HG03558 (cell line): Measurements from ENCODE around the gene MAN2B2.

Source experiments
- ATAC-seq: cut with Tn5 transposase; IDR thresholded peaks from one replicate; pipeline ENCODE4 v1.9.1; 2021; ENCODE audit warnings: moderate number of reproducible peaks; ENCODE audit not compliant: unreplicated experiment; ENCODE audit errors: extremely low read depth

Gene MAN2B2

GRCh38 chr4:6565691-6566390 lies 9.1 kb upstream of the MAN2B2 start:
- ATAC-seq = no peak

GRCh38 chr4:6566391-6567190 lies 8.4 kb upstream of the MAN2B2 start:
- no peak for ATAC-seq

DNA sequence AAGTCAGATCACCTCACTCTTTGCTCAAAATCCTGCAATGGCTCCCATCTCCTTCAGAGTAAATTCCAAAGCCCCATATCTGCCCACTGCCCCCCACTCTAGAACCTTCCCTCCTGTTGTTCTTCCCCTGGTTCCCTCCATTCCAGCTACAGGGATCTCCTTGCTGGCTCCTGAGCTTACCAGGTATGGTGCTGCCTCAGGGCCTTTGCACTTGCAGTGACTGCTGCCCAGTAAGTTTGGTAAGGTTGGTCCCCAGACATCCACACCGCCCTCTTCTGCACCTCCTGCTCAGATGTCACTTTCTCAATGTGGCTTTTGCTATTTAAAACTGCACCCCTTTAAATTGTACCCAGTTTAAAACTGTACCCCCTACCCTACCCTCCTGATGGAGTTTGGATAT lies 7.8 kb upstream of the MAN2B2 start:
- ATAC-seq = no peak

GRCh38 chr4:6568148-6568547 lies 6.8 kb upstream of the MAN2B2 start:
- ATAC-seq = no peak

DNA sequence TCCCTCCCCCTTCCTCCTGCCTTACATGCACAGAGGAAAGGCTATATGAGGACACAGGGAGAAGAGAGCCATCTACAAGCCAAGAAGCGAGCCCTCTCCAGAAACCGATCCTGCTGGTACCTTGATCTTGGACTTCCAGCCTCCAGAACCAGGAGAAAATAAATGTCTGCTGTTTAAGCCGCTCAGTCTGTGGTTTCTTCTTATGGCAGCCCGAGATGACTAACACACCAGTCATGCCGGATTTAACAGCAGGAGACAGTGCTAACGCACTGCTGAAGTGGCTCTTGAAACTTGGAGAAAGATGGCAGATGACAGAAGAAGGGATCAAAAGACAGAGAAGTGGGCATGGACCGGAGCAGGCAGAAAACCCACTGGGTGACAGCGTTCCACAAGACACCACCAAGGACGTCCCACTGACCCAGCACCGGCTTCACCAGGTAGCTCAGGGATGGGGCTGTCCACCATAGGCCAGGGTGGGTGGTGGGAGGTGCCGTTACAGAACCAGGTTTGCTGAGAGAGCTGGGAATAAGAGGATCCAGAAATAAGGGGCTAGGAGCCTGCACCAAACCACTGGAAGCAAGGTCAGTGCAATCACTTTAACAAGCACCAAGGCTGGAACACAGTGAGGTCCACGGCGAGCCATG lies 6.2 kb upstream of the MAN2B2 start:
- no peak for ATAC-seq

- no peak for ATAC-seq
Measured at GRCh38 chr4:6571608-6572007, 3.4 kb upstream of the MAN2B2 start.

- ATAC-seq = no peak
Measured at GRCh38 chr4:6573551-6573950, 1.4 kb upstream of the MAN2B2 start.

- no peak for ATAC-seq
Measured at GRCh38 chr4:6573986-6574746, 823 bp upstream of the MAN2B2 start.

GRCh38 chr4:6575503-6576240 lies 683 bp downstream of the MAN2B2 start:
- ATAC-seq = no peak

DNA sequence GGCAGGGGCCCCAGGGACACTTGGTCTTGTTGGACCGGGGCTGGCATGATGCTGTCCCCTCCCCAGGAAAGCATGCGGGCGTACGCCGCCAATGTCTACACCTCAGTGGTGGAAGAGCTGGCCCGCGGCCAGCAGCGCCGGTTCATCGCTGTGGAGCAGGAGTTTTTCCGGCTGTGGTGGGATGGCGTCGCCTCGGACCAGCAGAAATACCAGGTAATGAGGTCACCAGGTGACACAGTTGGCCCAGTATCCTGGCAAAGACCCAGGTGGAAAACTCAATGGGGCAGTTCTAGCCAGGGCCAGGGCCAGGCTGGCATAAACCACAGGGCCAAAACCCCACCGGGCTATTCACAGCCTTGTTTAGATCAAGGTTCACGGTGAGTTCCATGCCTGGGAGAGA lies 1.5 kb downstream of the MAN2B2 start:
- ATAC-seq = no peak

DNA sequence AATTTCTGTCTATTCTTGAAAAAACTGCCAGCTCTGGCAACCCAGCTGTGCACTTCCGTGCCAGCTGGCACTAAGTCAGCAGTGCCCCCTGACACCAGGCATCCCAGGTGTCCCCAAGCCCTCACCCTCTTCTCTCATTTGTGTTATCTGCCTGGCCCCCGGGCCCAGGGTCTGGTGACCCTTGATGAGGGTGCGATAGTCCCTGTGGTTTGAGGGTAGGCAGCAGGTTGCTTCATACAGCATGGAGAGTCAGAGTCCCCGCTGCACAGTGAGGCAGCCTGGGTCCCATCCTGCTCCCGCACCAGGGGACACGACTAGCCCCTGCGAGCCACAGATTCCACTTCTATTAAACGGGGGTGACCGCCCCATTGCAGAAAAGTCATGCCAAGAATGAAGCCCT lies 1.9 kb downstream of the MAN2B2 start:
- no peak for ATAC-seq

DNA sequence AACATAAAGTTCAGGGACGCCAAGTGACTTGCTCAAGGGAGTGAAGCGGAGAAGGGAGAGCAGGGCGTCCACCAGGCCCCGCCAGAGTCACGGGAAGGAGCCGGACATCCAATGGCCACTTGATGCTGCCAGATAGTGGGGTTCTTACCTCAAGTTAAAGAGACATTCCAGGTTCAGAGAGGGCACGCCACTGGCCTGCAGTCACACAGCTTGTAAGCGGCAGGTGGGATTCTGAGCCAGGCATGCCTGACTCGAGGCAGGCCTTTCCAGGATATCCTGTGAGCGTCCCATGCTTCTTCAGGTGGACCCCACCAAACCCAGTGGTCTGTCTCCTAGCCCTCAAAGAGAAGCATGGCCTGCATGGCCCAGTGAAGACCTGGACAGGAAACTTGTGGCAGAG lies 2.4 kb downstream of the MAN2B2 start:
- no peak for ATAC-seq

- no peak for ATAC-seq
Measured at GRCh38 chr4:6578221-6578620, 3.2 kb downstream of the MAN2B2 start.

- no peak for ATAC-seq
Measured at GRCh38 chr4:6580353-6580752, 5.4 kb downstream of the MAN2B2 start.

DNA sequence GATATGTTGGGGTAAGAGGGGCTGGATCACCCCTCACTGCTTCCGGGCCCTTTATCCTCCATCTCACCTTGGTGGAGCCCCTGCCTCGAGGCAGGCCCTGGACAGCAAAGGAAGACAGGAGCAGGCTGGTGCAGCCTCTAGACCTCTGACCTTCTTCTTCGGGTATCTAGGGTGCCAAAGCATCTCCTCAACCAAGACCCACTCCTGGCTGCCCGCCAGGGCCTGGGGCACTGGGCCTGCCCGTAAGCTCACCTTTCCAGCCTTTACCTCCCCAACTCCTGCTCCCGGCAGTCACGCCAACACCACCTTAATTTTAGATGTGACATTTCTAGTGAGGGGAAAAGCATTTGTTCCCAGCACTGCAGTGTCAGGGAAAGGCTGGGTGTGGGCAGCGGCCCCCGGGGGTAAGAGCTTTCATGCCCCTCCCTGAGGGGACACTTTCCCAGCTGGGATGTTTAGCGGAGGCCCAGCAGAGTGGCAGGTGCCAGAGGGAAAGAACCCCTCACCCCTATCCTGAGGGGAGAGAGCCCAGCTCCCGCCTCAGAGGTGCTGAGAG lies 6.7 kb downstream of the MAN2B2 start:
- no peak for ATAC-seq

DNA sequence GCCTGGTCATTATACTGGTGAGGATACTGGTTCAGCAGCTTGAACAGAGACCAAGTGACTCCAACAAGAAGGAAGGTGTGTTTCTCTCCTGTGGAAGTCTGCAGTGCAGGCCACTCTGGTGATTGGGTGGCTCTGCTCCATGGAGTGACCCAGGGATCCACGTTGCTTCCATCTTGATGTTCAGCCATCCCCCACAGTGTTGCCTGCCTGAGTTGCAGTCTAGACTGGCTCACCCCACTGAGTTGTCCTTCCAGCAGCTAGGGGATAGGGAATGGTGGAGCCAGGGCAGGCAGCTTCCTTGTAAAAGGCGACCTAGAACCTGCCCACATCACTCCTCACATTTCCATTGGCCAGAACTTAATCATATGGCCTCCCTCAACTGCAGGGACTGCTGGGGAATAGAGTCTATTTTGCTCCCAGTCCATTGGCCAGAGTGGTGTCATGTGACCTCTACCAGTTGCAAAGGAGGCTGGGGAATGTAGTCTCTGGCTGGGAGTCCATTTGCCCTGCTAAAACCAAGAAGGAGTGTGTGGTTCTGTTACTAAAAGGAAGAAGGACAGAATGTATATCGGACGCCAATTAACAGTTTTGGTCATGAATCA lies 8.0 kb downstream of the MAN2B2 start:
- ATAC-seq = no peak

DNA sequence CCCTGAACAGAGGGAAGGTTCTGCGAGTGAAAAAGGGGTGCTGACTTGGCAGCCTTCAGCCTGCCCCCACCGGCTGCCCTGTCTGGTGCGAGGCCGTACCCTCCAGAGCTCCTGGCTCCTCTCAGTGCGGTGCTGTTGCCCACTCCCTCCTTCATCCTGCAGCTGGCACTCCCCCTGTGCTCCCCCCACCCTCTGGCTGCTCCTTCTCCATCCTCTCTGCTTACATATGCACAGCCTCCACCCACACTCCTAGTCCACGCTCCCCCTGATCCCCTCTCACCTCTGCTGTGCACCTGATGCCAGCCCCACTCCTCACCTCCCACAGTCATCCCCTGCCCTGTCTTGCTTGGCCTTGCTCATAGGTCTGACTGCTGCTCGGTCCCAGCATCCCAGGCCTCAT lies 9.9 kb downstream of the MAN2B2 start:
- ATAC-seq = no peak

- ATAC-seq = no peak
Measured at GRCh38 chr4:6586715-6587325, 11.8 kb downstream of the MAN2B2 start.

DNA sequence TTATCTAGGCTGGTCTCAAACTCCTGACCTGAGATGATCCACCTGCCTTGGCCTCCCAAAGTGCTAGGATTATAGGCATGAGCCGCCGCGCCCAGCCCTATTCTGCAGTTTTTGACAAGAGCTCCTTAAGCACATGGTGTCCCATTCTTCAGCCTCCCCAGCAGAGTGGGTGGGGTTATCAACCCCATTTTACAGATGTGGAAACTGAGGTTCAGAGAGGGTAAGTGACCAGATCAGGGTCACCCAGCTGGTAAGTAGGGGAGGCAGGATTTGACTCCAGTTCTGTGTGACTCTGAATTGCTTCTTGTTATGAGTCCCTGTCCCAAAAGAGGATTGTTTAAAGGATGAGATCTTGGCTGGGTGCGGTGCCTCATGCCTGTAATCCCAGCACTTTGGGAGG lies 14.5 kb downstream of the MAN2B2 start:
- no peak for ATAC-seq
